Stomach (tissue), 9 donors: ENCODE data around the gene EGFL7. TPM values are rescaled to one million over a fixed set of nuclear protein-coding genes. Genes with fewer than 3 reads are reported as not detected.
A peak's percentile ranks its signal among the peaks of the same experiment; 100 is the strongest.

Experiments used
- DNase-seq, 2 donors: peaks; one replicate each; pipeline versions ENCODE4 v3.0.0 to v3.0.0-alpha.2; 2013 to 2019
- H3K27ac ChIP-seq, 5 donors: fragments of 200-600 bp in 4 of 5; sonication (generic) in 4 of 5; one replicate each; pipeline ENCODE4 v1.5.1; 2013 to 2019; ENCODE audit warnings: mild to moderate bottlenecking in 1 of 5, moderate library complexity in 1 of 5
- H3K27me3 ChIP-seq, 3 donors: fragments of 200-600 bp; sonication (generic); one replicate each; pipeline ENCODE4 v1.5.1; 2017 to 2019; ENCODE audit warnings: mixed run types in 1 of 3
- H3K36me3 ChIP-seq, 4 donors: fragments of 200-600 bp; sonication (generic); 1 replicate in 3 of 4; 2 replicates in 1 of 4; pipeline ENCODE4 v1.5.1; 2016 to 2019
- H3K4me1 ChIP-seq, 4 donors: fragments of 200-600 bp; sonication (generic); one replicate each; pipeline ENCODE4 v1.5.1; 2016 to 2019
- H3K4me3 ChIP-seq, 4 donors: fragments of 200-600 bp; sonication (generic) in 3 of 4; one replicate each; pipeline ENCODE4 v1.5.1; 2016 to 2019; ENCODE audit warnings: mild to moderate bottlenecking in 1 of 4
- H3K9me3 ChIP-seq, 4 donors: fragments of 200-600 bp; sonication (generic); one replicate each; pipeline ENCODE4 v1.5.1; 2016 to 2019
- EP300 ChIP-seq: sonication (generic); formaldehyde crosslinking; IDR thresholded peaks from one replicate; pipeline ENCODE4 v1.6.1; 2017; ENCODE audit warnings: antibody characterized with exemption
- POLR2A ChIP-seq, 4 donors: fragments of 450-650 bp; IDR thresholded peaks; one replicate each; pipeline ENCODE4 v1.6.1; 2016; ENCODE audit warnings: antibody characterized with exemption in 4 of 4, control low read depth in 2 of 4, mild to moderate bottlenecking in 1 of 4, moderate library complexity in 1 of 4
- POLR2AphosphoS5 ChIP-seq, 3 donors: sonication (generic); formaldehyde crosslinking; IDR thresholded peaks; one replicate each; pipeline ENCODE4 v1.6.1; 2016; ENCODE audit warnings: antibody characterized with exemption in 3 of 3
- WGBS, 5 donors: extraction: QIAGEN DNeasy Blood & Tissue Kit in 3 of 5; methylation state at CpG; one replicate each; pipeline versions ENCODE4 v1.1.5 to v1.1.7; 2013 to 2018; 5-methylcytosine and 5-hydroxymethylcytosine counted together
- intact Hi-C: fragments of 100-400 bp; cut with DNase I; formaldehyde crosslinking; loops from one replicate; pipeline ENCODE4 v1.15.1; 2023; ENCODE audit warnings: low total_unique reads
- polyA plus RNA-seq, 3 donors: library from polyadenylated mRNA; stranded (reverse); fragments of 200-250 nt; gene quantifications; one replicate each; pipeline ENCODE4 v1.2.3, GENCODE V29; 2013
- total RNA-seq, 5 donors: library from RNA; depleted of rRNA; stranded (reverse); fragments of >200 nt; gene quantifications; one replicate each; pipeline versions ENCODE4 v1.1.0 to v1.2.3, GENCODE V29; 2014 to 2016
- TF ChIP-seq, protein P1 (sequence below), 7 experiments: fragments of 450-650 bp in 4 of 7; fragments of 200-600 bp in 3 of 7; sonication (generic) in 3 of 7; IDR thresholded peaks; one replicate each; pipeline ENCODE4 v1.5.1; 2016 to 2019; ENCODE audit warnings: antibody characterized with exemption in 7 of 7, control low read depth in 2 of 7, mild to moderate bottlenecking in 1 of 7
- donor health status: healthy with polysubstance abuse.
- donor health status: Bipolar disorder and iron deficiency.
- donor health status: healthy.

EGFL7 gene
- total and polyA plus RNA-seq, 8 donors, result 20.9 to 1,085 (median 52.2) TPM

DNA sequence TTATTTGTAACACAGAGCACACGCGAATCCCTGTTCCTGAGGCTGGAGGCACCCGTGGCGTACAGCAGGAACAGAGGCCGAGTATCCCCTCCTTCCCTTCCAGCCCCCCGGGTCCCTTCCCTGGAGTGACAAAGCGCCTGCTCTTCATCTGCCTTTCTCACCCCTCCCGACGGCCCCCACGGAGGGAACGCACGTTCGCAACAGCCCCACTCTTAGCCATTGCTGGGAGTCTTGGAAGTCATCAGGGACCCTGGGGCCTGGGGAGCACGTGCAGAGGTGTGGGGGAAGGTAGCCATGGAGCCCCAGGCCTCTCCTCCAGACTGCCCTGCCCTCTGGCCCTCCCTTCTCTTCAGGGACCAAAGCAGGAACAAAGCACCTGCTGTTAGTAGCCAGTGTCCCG is 22.1 kb downstream of the EGFL7 start:
- TF ChIP-seq, protein P1, sequence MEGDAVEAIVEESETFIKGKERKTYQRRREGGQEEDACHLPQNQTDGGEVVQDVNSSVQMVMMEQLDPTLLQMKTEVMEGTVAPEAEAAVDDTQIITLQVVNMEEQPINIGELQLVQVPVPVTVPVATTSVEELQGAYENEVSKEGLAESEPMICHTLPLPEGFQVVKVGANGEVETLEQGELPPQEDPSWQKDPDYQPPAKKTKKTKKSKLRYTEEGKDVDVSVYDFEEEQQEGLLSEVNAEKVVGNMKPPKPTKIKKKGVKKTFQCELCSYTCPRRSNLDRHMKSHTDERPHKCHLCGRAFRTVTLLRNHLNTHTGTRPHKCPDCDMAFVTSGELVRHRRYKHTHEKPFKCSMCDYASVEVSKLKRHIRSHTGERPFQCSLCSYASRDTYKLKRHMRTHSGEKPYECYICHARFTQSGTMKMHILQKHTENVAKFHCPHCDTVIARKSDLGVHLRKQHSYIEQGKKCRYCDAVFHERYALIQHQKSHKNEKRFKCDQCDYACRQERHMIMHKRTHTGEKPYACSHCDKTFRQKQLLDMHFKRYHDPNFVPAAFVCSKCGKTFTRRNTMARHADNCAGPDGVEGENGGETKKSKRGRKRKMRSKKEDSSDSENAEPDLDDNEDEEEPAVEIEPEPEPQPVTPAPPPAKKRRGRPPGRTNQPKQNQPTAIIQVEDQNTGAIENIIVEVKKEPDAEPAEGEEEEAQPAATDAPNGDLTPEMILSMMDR (IDR thresholded peaks at IDR 0.05), result no peak
- no peak for TF ChIP-seq EP300
- TF ChIP-seq POLR2A (IDR thresholded peaks at IDR 0.05), result no peak
- TF ChIP-seq POLR2AphosphoS5 (IDR thresholded peaks at IDR 0.05), result no peak
- no peak for DNase-seq
- Histone ChIP-seq H3K27me3 (no peaks in the 10 kb centered on the region), H3K27ac (no peak overlapping the region), H3K4me3 (peak overlapping the region in 1 of 4 donors; percentile 96), H3K36me3 (peaks cover 0 to 11% (median 7%) of the 10 kb centered on the region in 4 donors), H3K4me1 (peaks cover 17 to 64% (median 56%) of the 10 kb centered on the region in 4 donors), H3K9me3 (no peaks in the 10 kb centered on the region)
- intact Hi-C loops, result no loop called here
- 76 to 84% (median 81%) methylated on average over 15 of the region's 15 CpGs for WGBS, 5 donors

DNA sequence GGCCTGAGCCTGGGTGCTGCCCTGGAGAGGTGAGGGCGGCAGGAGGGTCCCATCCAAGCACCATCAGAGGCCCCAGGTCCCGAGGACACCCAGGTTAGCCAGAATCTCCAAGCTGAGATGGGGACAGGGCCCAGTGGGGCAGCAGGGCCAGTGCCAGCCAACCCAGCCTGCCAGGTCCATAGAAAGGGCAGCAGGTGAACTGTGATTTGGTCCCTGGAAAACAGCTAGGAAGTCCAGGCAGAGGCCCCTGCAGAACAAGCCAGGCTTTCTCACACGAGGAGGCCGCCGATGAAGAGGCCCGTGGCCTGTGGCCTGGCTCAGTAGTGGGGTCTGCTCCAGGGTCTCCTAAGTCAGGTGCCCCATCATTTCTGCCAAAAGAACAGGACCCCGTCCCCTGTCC is 22.5 kb downstream of the EGFL7 start:
- Histone ChIP-seq H3K27ac (peak overlapping the region in 1 of 5 donors; percentile 91), H3K36me3 (peaks cover 0 to 11% (median 7%) of the 10 kb centered on the region in 4 donors), H3K9me3 (no peaks in the 10 kb centered on the region), H3K4me3 (peak overlapping the region in 2 of 4 donors; percentile 72 to 96), H3K4me1 (peaks cover 21 to 65% (median 60%) of the 10 kb centered on the region in 4 donors), H3K27me3 (no peaks in the 10 kb centered on the region)
- TF ChIP-seq, protein P1 (IDR thresholded peaks at IDR 0.05), result no peak
- no peak for TF ChIP-seq POLR2AphosphoS5 (IDR thresholded peaks at IDR 0.05)
- no peak for TF ChIP-seq POLR2A (IDR thresholded peaks at IDR 0.05)
- TF ChIP-seq EP300, result no peak
- DNase-seq, result no peak
- WGBS, 5 donors, result 56 to 75% (median 59%) methylated on average over 5 to 7 of the region's 7 CpGs
- intact Hi-C loops, result no loop called here

DNA sequence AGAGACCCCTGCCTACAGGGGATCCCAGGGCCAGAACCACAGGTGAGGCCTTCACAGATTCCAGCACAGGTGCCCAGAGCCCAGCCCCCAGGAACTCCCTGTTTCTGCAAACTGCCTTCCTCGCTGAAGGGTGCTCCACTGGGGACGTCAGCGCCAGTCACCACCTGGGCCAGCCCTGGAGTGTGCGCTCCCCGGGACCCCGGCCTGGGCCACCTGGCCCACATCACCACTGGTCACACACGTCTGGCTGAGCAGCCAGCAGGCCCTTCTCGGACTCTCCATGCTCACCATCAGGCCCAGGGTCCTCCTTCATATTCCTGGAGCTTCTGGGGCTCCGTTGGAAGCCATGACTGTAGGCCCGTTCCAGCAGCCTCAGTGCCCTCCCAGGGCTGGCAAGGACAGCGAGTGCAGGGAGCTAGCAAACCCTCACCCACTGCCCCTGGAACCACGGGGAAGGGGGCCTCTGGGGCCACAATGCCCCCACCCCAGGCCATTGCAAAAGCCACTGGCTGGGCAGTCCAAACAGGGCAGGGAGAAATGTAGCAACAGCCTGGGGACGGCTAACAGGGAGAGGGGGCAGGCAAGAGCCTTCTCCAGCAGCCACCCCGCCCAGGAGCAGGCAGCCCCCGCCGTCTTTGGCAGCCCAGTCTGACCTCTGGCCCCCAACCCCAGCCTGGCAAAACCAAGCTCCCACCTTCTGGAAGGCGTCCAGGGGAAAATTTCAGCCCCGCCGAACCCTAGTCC is 23.2 kb downstream of the EGFL7 start:
- no peak for DNase-seq
- Histone ChIP-seq H3K27me3 (no peaks in the 10 kb centered on the region), H3K36me3 (peaks cover 0 to 11% (median 7%) of the 10 kb centered on the region in 4 donors), H3K9me3 (no peaks in the 10 kb centered on the region), H3K4me3 (peak overlapping the region; percentile 63 to 96 (median 78)), H3K4me1 (peaks cover 29 to 72% (median 67%) of the 10 kb centered on the region in 4 donors), H3K27ac (peak overlapping the region in 4 of 5 donors; percentile 90 to 95 (median 92))
- TF ChIP-seq, protein P1 (IDR thresholded peaks at IDR 0.05), result no peak
- intact Hi-C loops, result no loop called here
- 9 to 31% (median 21%) methylated on average over 10 to 19 of the region's 19 CpGs for WGBS, 5 donors

DNA sequence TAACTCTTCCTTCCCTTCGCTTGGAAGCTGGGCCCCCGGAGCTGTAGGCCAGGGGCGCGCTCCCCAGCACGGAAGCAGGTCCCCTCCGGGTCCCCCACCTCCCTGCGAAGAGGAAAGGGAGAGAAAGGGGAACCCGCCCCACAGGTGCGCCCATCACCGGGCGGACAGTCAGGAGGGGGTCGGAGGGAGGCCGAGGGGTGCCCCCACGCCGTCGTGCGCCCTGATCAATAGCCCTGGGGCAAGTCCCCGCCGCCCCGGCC is 23.7 kb downstream of the EGFL7 start:
- H3K4me3 ChIP-seq, result peak overlapping the region; percentile 63 to 96 (median 78)
- DNase-seq, result no peak
- 0 to 4% (median 3%) methylated on average over 9 to 20 of the region's 20 CpGs for WGBS, 5 donors

More for the DNA sequence above, 23.7 kb downstream of the EGFL7 start:
- intact Hi-C loops, result no loop called here
- TF ChIP-seq POLR2A (IDR thresholded peaks at IDR 0.05) (no peak), EP300 (no peak), POLR2AphosphoS5 (IDR thresholded peaks at IDR 0.05) (no peak)
- TF ChIP-seq, protein P1 (IDR thresholded peaks at IDR 0.05), result no peak
- Histone ChIP-seq H3K4me1 (peaks cover 34 to 77% (median 72%) of the 10 kb centered on the region in 4 donors), H3K36me3 (peaks cover 0 to 11% (median 7%) of the 10 kb centered on the region in 4 donors), H3K27ac (peak overlapping the region; percentile 86 to 95 (median 91)), H3K27me3 (no peaks in the 10 kb centered on the region), H3K9me3 (no peaks in the 10 kb centered on the region)
